ENCODE results near the gene FKBP3. TPM values are rescaled to one million over a fixed set of nuclear protein-coding genes. Genes with fewer than 3 reads are reported as not detected.
"Not testable (repeated sequence)": the region's sequence is repeated elsewhere in the genome, so short reads cannot be mapped to it uniquely, and the experiment has no call there.

The FKBP3 gene
- total RNA-seq = 19.8 and 20.0 TPM in 2 replicates

- DNase-seq (ENCODE audit: low read depth in 2 of 2) = peak; percentile 99
Observed at GRCh38 chr14:45134051-45134958, at the start of gene FKBP3. Gene FKBP3, minus strand, starts transcription at chr14:45134481. Its CDS starts 25 bp downstream, at chr14:45134456.

DNA sequence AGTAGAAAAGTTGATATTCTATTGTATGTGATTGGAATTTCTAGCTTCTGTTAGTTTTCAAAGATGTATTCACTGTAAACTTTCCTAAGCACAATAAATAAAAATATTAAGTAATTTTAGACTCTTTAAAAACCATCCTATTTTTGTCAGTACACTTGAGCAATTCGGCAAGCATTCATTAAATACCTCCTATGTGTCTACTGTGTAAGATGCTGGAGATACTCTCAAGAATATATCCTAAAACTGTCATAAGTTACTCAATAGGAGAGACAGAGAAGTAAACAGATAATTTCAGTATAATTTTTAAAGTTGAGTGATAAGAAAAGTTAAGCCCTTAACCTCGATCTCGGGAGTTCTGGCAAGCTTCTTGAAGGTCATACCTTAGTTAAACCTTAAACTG, 47.5 kb upstream of the FKBP3 start:
- DNase-seq (ENCODE audit: low read depth in 2 of 2) = no peak

- DNase-seq (ENCODE audit: low read depth in 2 of 2) = peak; percentile 14 to 52
Observed at GRCh38 chr14:45181329-45181728, 47.0 kb upstream of the FKBP3 start.

DNA sequence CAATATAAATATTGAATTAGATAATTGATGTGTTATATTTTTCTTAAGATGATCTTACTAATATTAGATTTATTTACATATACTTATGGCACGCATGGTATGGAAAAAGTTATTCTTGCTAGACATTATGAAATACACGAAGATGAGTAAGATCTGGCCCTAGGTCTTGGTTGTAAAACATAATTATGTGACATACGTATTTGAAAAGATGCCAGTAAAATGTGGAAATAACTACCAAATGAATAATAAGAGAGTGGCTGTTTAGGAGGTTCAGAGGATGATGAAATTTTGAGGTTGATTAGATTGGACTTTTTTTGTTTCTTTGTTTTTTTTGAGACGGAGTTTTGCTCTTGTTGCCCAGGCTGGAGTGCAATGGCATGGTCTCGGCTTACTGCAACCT, 42.8 kb upstream of the FKBP3 start:
- peak in 1 of 2 donors; percentile 29 for DNase-seq (ENCODE audit: low read depth in 2 of 2)

DNA sequence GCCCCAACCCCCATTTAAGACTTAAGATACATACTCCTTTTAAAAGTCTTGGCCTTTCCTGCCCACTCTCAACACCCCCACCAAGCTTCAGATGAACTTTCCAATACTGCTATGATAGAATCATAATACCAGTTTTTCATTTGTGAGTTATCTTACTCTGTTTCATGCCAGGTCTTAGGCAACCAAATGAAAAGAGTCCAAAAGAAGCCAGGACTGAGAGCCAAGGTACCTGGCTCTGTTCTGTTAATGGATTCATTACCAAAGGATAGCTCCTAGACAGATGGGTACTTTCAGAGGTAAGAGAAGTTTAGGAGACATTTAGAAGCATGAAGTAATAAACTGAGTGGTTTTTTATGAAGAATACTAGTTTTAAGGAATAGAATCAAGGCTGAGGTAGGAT, 35.6 kb upstream of the FKBP3 start:
- no peak for DNase-seq (ENCODE audit: low read depth in 2 of 2)

- DNase-seq (ENCODE audit: low read depth in 2 of 2) = no peak
Observed at GRCh38 chr14:45156067-45156466, 21.8 kb upstream of the FKBP3 start.

- no peak for DNase-seq (ENCODE audit: low read depth in 2 of 2)
Observed at GRCh38 chr14:45150386-45150890, 16.2 kb upstream of the FKBP3 start.

- DNase-seq (ENCODE audit: low read depth in 2 of 2) = no peak
Observed at GRCh38 chr14:45149602-45150001, 15.3 kb upstream of the FKBP3 start.

DNA sequence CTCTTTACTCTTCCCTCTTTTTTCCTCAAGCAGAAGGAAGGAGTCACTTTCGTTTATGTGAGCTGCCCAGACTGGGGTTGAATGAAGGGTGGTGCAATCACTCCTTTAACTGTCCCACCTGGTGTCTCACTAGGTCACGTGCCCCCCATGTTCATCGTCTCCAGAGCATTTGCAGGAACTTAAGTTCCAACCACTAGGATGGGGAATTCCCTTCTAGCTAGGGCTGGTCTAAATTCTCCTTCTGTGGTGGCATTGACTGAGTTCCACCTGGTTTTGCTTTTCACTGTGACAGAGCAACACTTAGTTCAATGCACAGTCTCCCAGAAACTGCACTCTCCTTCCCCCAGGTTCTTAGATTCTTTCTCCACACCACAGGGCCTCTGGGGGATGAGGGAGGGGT, 10.9 kb upstream of the FKBP3 start:
- no peak for DNase-seq (ENCODE audit: low read depth in 2 of 2)

GRCh38 chr14:45144658-45145057, 10.4 kb upstream of the FKBP3 start:
- no peak for DNase-seq (ENCODE audit: low read depth in 2 of 2)

DNA sequence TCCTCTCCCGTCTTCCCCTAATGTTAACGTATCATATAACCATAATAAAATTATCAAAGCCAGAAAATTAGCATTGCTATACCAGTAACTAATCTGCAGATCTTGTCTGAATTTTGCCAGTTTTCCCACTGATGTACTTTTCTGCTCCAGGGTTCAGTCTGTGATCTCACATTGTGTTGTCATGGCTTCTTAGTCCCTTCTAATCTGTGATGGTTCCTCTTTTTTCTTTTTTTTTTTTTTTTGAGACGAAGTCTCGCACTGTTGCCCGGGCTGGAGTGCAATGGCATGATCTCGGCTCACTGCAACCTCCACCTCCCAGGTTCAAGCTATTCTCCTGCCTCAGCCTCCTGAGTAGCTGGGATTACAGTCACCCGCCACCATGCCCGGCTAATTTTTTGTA, 7.8 kb upstream of the FKBP3 start:
- DNase-seq (ENCODE audit: low read depth in 2 of 2) = not testable (repeated sequence)

DNA sequence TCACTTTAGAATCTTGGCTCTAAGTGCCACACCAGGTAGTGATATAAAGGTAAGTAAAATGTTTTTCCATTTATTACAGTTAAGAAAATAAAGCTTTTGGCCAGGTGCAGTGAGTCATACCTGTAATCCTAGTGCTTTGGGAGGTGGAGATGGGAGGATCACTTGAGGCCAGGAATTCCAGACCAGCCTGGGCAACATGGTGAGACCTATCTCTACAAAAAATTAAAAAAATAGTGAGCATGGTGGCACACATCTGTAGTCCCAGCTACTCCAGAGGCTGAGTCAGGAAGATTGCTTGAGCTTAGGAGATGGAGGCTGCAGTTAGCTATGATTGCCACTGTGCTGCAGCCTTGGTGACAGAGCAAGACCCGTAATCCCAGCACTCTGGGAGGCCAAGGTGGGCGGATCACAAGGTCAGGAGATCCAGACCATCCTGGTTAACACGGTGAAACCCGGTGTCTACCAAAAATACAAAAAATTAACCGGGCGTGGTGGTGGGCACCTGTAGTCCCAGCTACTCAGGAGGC, 6.4 kb upstream of the FKBP3 start:
- DNase-seq (ENCODE audit: low read depth in 2 of 2) = no peak

DNA sequence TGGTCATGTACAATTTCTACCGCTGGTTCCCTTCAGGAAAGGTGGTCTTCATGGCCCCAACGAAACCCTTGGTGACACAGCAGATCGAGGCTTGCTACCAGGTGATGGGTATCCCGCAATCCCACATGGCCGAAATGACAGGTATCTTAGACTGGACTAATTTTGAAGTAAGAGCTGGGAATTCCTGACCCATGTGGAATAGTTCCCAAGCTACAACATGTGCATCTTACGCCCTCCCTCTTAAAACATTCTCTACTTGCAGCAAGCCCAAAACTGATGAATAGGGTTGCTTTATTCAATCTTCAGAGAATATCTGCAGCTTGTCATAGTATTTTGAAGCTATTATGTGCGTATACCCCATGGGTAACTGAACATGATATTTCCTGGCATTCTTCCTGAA, 2.1 kb upstream of the FKBP3 start:
- DNase-seq (ENCODE audit: low read depth in 2 of 2) = peak in 1 of 2 donors; percentile 3

- DNase-seq (ENCODE audit: low read depth in 2 of 2) = peak; percentile 98 to 99
Observed at GRCh38 chr14:45135659-45136395, 1.5 kb upstream of the FKBP3 start, which contains the start of gene FANCM. Gene FANCM, plus strand, starts transcription at chr14:45135930. Its CDS starts 102 bp downstream, at chr14:45136032.

- DNase-seq (ENCODE audit: low read depth in 2 of 2) = peak; percentile 48 to 52
Observed at GRCh38 chr14:45135156-45135555, 875 bp upstream of the FKBP3 start.

GRCh38 chr14:45133683-45134050, 614 bp downstream of the FKBP3 start:
- DNase-seq (ENCODE audit: low read depth in 2 of 2) = peak in 1 of 2 donors; percentile 7

DNA sequence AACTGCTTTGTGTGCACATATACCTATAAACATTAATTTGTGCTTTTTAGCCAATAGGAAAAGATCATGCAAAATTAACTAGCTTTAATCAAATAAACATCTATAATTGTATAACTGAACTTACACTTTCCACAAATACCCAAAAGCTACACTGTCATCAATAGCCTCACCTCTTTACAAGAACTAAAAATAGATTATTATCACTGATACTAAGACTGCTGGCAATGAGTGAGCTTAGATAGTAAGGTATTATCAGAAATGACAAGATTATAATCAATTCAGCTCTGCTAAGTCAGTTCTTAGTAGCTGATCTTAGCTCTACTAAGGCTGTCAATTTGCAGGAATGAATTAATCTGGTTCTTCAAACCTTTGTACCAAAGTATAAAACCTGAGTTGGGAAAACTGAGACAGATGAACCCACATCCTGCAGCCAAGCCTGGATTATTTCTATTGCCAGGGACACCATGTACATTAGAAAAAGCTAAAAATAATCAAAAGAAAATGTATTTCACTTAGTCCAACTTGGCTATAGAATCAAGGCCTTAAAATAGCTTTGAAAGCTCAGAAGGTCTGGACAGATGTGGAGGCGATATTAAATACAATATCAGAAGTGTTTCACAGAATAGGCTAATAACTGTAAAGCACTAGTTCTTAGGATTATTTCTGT, 5.2 kb downstream of the FKBP3 start:
- DNase-seq (ENCODE audit: low read depth in 2 of 2) = no peak

- no peak for DNase-seq (ENCODE audit: low read depth in 2 of 2)
Observed at GRCh38 chr14:45125754-45126153, 8.5 kb downstream of the FKBP3 start.

- no peak for DNase-seq (ENCODE audit: low read depth in 2 of 2)
Observed at GRCh38 chr14:45123271-45123670, 11.0 kb downstream of the FKBP3 start.

DNA sequence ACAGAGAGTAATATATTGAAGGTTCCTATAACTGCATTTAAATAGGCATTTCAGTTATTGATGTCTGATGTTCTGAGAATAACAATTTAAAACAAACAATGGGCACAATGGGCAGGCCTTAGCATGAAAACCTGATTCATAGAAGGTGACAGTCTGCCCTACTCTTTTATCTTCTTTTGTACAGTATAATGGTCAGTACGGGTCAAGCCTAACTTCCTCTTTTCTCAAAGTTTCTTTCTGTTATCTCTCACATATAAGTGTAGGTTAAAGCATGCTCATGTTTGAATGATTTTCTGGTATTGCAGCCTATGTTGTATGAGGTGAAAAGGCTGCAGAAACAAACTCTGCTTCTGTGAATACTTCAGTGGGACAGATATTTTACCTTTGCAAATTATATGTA, 14.2 kb downstream of the FKBP3 start:
- DNase-seq (ENCODE audit: low read depth in 2 of 2) = no peak

DNA sequence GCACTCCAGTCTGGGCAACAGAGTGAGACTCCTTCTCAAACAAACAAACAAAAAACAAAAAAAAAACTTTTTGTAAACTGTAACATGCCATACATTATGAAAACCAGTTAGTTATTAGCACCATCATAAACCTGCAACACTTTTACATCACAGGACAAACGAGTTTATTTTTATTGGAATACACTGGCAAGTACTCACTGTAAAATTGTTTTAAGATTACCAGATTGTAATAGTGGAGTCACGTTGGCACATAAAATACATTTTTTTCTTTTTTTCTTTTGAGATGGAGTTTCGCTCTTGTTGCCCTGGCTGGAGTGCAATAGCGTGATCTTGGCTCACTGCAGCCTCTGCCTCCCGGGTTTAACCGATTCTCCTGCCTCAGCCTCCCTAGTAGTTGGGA, 15.7 kb downstream of the FKBP3 start:
- DNase-seq (ENCODE audit: low read depth in 2 of 2) = no peak

GRCh38 chr14:45114327-45114726, 20.0 kb downstream of the FKBP3 start:
- no peak for DNase-seq (ENCODE audit: low read depth in 2 of 2)
